GM18517 (cell line): Measurements from ENCODE around the gene XRCC4.
"Not testable (repeated sequence)": the region's sequence is repeated elsewhere in the genome, so short reads cannot be mapped to it uniquely, and the experiment has no call there.

Experiments
- ATAC-seq: cut with Tn5 transposase; IDR thresholded peaks from one replicate; pipeline ENCODE4 v1.9.1; 2021; ENCODE audit warnings: mild to moderate bottlenecking, moderate library complexity; ENCODE audit not compliant: unreplicated experiment

Gene XRCC4

DNA sequence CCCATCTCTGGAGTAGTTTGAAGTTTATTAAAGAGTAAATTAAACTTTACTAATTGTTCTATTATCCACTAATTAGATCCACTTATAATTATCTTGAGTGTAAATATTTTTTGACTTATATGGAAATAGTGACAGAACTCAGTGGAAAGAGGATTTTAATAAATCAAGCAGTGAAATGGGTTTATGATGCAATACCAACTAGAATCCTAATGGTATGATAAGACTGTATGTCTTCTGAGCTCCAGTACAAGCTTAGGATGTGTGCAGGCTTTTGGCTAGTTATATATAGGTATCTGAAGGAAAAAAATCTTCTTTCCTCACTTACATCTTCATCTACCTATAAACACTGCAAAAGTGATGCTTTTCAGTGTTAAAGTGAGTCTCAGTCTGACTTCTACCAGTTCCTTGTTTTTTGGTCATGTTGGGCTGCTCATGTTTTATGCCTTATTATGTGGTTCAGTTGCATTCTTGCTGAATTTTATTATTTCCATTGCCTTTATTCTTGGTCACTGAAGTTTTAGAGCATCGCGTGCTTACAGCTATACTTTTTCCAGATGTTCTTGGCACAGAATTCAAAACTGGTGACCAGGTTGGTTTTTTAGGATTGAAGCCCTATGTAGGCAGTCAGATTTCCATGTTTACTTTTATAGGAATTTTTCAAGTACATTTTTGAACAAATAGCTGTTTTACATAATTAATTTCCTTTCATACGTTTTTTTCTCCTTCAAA, 30.5 kb downstream of the XRCC4 start:
- ATAC-seq: no peak

GRCh38 chr5:83109380-83109779, 32.0 kb downstream of the XRCC4 start:
- ATAC-seq: no peak

DNA sequence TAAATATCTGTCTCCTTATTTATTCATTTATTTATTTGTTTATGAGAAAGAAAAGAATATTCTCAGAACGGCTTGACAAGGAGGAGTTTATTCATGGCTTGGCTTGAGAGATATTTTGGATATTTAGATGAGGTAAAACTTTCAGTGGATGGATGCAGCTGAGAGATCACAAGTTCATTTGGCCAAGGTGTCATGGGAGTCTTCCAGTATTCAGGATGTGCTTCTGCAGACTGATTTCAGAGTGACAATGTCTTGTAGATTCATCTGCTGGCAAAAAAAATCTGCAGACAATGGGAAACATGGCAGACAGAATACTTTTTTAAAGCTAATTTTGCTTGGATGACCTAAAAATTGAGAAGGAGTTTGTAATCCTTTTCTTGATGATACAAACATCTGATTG, 38.5 kb downstream of the XRCC4 start:
- ATAC-seq: no peak

GRCh38 chr5:83118471-83118870, 41.1 kb downstream of the XRCC4 start:
- ATAC-seq: no peak

GRCh38 chr5:83118976-83119375, 41.6 kb downstream of the XRCC4 start:
- no peak for ATAC-seq

DNA sequence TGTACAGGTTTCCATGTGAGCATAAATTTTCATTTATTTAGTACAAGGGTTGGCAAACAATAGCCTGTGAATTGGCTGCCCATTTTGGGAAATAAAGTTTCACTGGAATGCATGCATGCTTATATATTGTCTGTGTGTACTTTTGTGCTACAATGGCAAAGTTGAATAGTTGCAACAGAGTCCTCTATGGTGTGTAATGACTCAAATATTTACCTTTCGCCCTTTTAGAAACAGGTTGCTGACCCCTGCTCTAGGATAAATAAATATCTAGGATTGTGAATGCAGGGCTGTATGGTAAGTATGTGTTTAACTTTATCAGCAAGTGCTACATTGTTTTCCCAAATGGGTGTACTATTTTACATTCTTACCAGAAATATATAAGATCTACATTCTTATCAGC, 47.2 kb downstream of the XRCC4 start:
- ATAC-seq: no peak

DNA sequence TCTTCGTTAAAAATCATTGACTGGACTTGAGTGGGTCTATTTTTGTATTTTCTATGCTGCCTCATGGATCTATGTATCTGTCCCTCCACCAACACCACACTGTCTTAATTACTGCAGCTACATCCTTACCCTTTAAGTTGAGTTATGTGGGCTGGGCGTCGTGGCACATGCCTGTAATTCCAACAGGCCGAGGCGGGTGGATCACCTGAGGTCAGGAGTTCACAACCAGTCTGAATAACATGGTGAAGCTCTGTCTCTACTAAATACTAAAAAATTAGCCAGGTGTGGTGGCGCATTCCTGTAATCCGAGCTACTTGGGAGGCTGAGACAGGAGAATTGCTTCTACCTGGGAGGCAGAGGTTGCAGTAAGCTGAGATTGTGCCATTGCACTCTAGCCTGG, 48.2 kb downstream of the XRCC4 start:
- no peak for ATAC-seq

DNA sequence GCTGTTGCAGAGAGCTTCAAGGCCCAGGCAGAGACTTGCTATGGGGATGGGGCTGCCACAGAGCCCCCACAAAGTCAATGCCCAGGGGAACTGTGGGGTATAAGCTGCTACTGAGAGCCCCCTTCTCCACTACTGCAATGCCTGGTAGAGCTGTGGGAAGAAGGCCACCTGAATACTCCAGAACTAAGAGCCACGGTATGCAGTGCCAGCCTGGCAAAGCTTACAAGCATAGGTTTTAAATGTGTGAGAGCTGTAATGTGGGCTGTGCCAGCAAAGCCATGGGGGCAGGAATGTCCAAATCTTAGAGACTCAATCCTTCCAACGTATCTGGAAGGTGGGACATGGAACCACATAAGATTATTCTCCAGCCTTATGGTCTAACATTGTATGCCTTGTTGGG, 49.2 kb downstream of the XRCC4 start:
- no peak for ATAC-seq

- no peak for ATAC-seq
Observed at GRCh38 chr5:83133797-83134196, 56.5 kb downstream of the XRCC4 start.

DNA sequence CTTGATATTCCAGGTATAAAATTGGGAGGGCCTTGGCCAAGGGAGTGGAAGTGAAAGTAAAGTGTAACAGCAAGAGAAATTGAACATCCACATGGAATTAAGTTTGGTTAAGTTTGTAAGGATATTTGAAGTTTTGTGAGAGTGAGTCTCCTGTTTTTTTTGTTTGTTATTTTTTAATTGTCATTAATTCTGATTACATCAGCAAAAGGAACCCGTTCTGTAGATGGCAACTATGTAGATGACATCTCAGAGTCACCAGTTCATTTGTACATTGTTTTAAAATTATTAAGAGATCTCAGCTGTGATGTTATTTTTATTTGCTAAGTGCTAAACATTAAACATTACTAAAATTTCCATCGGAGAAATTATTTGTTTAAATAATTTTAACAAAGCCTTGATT, 65.2 kb downstream of the XRCC4 start:
- no peak for ATAC-seq

GRCh38 chr5:83145241-83145640, 67.9 kb downstream of the XRCC4 start:
- ATAC-seq: no peak

GRCh38 chr5:83145882-83146331, 68.6 kb downstream of the XRCC4 start:
- ATAC-seq: no peak

DNA sequence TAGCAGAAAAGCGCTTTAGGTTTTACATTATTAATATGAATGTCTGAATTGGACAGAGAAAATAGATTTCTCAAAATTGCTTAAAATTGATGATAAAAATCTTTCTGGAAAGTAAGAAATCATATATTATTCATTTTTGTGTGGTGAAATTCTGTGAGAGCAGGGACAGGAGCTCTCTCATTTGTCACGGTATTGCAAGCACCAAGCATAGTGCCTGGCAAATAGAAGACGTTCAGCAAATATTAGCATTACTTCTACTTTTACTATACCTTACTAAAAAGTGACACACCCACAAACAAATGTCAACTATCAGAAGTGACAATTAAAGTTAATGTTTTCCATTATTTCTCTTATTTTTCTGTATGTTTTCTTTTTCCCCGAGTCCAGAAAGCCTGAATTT, 69.1 kb downstream of the XRCC4 start:
- no peak for ATAC-seq

DNA sequence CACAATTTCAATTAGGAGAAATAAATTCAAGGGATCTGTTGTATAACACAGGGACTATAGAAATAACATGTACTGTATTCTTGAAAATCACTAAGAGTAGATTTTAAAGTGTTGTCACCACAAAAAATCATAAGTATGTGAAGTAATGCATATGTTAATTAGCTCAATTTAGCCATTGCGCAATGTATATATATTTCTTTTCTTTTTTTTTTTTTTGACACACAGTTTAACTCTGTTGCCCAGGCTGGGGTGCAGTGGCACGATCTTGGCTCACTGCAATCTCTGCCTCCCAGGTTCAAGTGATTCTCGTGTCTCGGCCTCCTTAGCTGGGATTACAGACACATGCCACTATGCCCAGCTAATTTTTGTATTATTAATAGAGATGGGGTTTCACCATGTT, 70.2 kb downstream of the XRCC4 start:
- ATAC-seq: no peak

DNA sequence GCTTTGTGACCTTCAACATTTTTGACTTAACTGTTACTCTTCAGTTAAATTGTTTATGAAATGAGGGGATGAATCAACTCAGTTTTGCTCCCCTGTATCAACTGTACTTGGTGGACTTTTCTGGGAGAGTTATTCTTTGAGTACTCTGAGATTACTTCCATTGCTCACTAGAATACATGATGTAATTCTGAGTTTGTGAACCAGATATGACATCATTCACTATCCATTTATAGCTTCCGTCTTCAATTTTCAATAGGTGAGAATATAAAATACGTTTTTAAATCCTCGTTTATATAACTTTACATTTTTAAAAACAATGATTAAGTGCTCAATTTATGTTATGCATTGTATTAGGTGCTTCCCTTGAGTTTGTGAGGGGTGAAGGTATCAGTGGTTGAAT, 71.0 kb downstream of the XRCC4 start:
- ATAC-seq: no peak

GRCh38 chr5:83149671-83150070, 72.3 kb downstream of the XRCC4 start:
- no peak for ATAC-seq

DNA sequence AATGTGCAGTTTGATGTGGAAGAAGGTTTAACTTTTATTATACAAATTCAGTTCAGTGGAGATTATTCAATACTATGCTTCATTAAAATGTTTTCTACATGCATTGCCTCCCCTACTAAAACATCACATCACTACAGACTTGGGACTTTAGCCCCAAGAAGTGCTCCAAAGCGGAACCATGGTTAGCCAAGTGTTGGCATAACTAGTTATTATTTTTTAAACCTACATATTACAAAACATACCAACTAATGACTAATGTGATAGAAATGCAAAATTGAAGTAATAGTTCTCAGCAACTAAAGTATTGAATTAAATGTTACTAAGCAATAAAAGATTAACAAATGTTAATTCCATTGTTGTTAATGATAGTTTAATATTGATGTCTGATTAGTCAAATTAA, 74.5 kb downstream of the XRCC4 start:
- no peak for ATAC-seq

DNA sequence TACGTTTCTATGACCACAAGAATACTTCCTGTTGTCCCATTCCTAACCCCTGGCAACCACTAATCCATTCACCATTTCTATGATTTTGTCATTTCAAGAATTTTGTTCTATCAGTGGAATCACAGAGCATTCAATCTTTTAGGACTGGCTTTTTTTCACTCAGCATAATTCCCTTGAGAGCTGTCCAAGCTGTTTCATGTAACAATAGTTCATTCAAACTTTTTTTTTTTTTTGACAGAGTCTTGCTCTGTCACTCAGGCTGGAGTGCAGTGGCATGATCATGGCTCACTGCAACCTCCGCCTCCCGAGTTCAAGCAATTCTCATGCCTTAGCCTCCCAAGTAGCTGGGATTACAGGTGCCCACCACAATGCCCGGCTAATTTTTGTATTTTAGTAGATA, 75.6 kb downstream of the XRCC4 start:
- not testable (repeated sequence) for ATAC-seq

DNA sequence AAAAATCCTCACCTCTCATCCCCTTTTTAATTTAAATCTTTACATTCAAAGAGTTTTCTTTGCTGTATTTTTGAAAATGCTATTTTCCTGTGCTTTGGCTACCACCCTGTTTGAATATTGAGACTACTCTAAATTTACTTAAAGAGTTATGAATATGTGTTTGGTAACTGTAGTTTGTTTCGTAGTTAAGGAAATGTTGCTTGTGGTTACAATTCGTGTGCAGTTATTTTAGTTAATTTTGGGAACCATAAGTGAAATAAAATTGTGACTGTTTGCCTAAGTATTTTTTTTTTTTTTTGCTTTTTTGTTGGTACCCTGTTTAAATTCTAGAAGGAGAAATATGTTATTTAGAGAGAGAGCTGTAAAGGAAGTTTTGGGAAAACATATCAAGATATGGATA, 78.7 kb downstream of the XRCC4 start:
- ATAC-seq: no peak

DNA sequence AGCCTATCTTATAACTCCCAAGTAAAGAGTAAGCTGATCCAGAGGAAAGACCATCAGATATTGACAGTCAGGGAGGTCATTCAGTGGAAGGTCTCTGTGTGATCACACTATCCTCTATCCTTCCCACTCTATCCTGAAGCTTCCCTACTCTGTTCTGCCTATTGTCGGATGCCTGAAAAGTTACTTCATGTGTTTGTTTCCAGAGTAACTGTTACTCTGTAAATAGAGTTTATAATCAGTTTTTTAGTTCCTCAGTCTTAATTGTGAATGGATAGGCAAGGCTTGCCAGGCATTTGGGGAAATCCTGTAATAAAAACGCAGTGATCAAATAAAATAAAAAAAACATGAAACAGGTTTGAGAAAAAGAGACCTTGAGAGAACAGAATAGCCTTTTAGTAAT, 79.8 kb downstream of the XRCC4 start:
- ATAC-seq: no peak

GRCh38 chr5:83162601-83163000, 85.3 kb downstream of the XRCC4 start:
- no peak for ATAC-seq

GRCh38 chr5:83167538-83167937, 90.2 kb downstream of the XRCC4 start:
- ATAC-seq: no peak
